Liver (tissue), 9 donors: ENCODE measurements around the gene IGF2R. TPM values are rescaled to one million over a fixed set of nuclear protein-coding genes. Genes with fewer than 3 reads are reported as not detected.
A peak's percentile ranks its signal among the peaks of the same experiment; 100 is the strongest.
"Not testable (repeated sequence)": the region's sequence is repeated elsewhere in the genome, so short reads cannot be mapped to it uniquely, and the experiment has no call there.

Source experiments
- DNase-seq: peaks from one replicate; pipeline ENCODE4 v3.0.0-alpha.2; 2017; ENCODE audit warnings: low spot score
- H3K27ac ChIP-seq, 2 donors: one replicate each; pipeline ENCODE4 v1.7.0; 2013; ENCODE audit warnings: inconsistent platforms in 2 of 2, low read length in 2 of 2, control low read depth in 1 of 2, low read depth in 1 of 2, mild to moderate bottlenecking in 1 of 2
- H3K27me3 ChIP-seq, 4 donors: one replicate each; pipeline versions ENCODE4 v1.6.1 to v1.7.0; 2013; ENCODE audit warnings: low read length in 3 of 4, inconsistent platforms in 1 of 4, mild to moderate bottlenecking in 1 of 4, moderate library complexity in 1 of 4; ENCODE audit not compliant: control insufficient read depth in 4 of 4, insufficient read depth in 4 of 4
- H3K36me3 ChIP-seq, 4 donors: one replicate each; pipeline versions ENCODE4 v1.6.1 to v1.7.0; 2013; ENCODE audit warnings: low read length in 3 of 4, mild to moderate bottlenecking in 3 of 4, low read depth in 1 of 4, moderate library complexity in 1 of 4; ENCODE audit not compliant: control insufficient read depth in 4 of 4, insufficient read depth in 3 of 4
- H3K4me1 ChIP-seq, 4 donors: one replicate each; pipeline versions ENCODE4 v1.6.1 to v1.7.0; 2013; ENCODE audit warnings: low read length in 3 of 4, mild to moderate bottlenecking in 3 of 4, moderate library complexity in 1 of 4; ENCODE audit not compliant: control insufficient read depth in 4 of 4, insufficient read depth in 4 of 4
- H3K4me3 ChIP-seq, 3 donors: one replicate each; pipeline versions ENCODE4 v1.6.1 to v1.7.0; 2013; ENCODE audit warnings: low read length in 3 of 3, control low read depth in 1 of 3, low read depth in 1 of 3, mild to moderate bottlenecking in 1 of 3
- H3K9ac ChIP-seq, 2 donors: one replicate each; pipeline ENCODE4 v1.7.0; 2013; ENCODE audit warnings: low read length in 2 of 2, mild to moderate bottlenecking in 2 of 2, moderate library complexity in 2 of 2, control low read depth in 1 of 2, low read depth in 1 of 2
- H3K9me3 ChIP-seq, 4 donors: one replicate each; pipeline versions ENCODE4 v1.6.1 to v1.7.0; 2013; ENCODE audit warnings: low read length in 3 of 4; ENCODE audit not compliant: control insufficient read depth in 4 of 4
- HNF4G ChIP-seq: IDR thresholded peaks from 2 replicates; pipeline ENCODE4 v1.6.1; 2016; ENCODE audit warnings: antibody characterized with exemption
- JUND ChIP-seq, 2 donors: IDR thresholded peaks; 2 replicates each; pipeline ENCODE4 v1.6.1; 2016; ENCODE audit warnings: antibody characterized with exemption in 2 of 2
- NR2F2 ChIP-seq: IDR thresholded peaks from 2 replicates; pipeline ENCODE4 v1.6.1; 2016; ENCODE audit warnings: antibody characterized with exemption
- RAD21 ChIP-seq, 2 donors: IDR thresholded peaks; 2 replicates each; pipeline ENCODE4 v1.6.1; 2016; ENCODE audit warnings: antibody characterized with exemption in 2 of 2, mild to moderate bottlenecking in 2 of 2
- RXRA ChIP-seq, 2 donors: IDR thresholded peaks; 2 replicates each; pipeline ENCODE4 v1.6.1; 2017 to 2018; ENCODE audit warnings: antibody characterized with exemption in 2 of 2, mild to moderate bottlenecking in 1 of 2
- SP1 ChIP-seq: IDR thresholded peaks from 2 replicates; pipeline ENCODE4 v1.6.1; 2018; ENCODE audit warnings: antibody characterized with exemption, mild to moderate bottlenecking
- TAF1 ChIP-seq: conservative IDR thresholded peaks from 2 replicates; pipeline ENCODE4 v1.6.1; 2016; ENCODE audit warnings: antibody characterized with exemption, mild to moderate bottlenecking
- WGBS: extraction: QIAGEN DNeasy Blood & Tissue Kit; methylation state at CpG from one replicate; pipeline ENCODE4 v1.1.7; 2013; 5-methylcytosine and 5-hydroxymethylcytosine counted together
- polyA plus RNA-seq, 2 donors: library from polyadenylated mRNA; stranded (reverse) in 1 of 2; unstranded in 1 of 2; fragments of 200-250 nt in 1 of 2; fragments of >200 nt in 1 of 2; fragmentation: Nextera tagmentation in 1 of 2; extraction: Ambion mirVana in 1 of 2; gene quantifications; one replicate each; pipeline versions ENCODE4 v1.2.1 to v1.2.3, GENCODE V29; 2013 to 2015
- total RNA-seq, 2 donors: library from RNA; depleted of rRNA; stranded (reverse); fragments of >200 nt; gene quantifications; one replicate each; pipeline ENCODE4 v1.2.3, GENCODE V29; 2014
- TF ChIP-seq, protein P1 (sequence below): IDR thresholded peaks from 2 replicates; pipeline ENCODE4 v1.6.1; 2016; ENCODE audit warnings: antibody characterized with exemption
- TF ChIP-seq, protein P2 (sequence below): fragments of 150-350 bp; IDR thresholded peaks from 2 replicates; pipeline ENCODE4 v1.5.1; 2017; ENCODE audit warnings: improper control_type of control experiment, low read depth, low read length; ENCODE audit not compliant: missing input control
- TF ChIP-seq, protein P3 (sequence below): IDR thresholded peaks from 2 replicates; pipeline ENCODE4 v1.6.1; 2016; ENCODE audit warnings: antibody characterized with exemption
- TF ChIP-seq, protein P4 (sequence below): IDR thresholded peaks from 2 replicates; pipeline ENCODE4 v1.6.1; 2016; ENCODE audit warnings: antibody characterized with exemption
- TF ChIP-seq, protein P5 (sequence below): IDR thresholded peaks from 2 replicates; pipeline ENCODE4 v1.6.1; 2016; ENCODE audit warnings: antibody characterized with exemption, mild to moderate bottlenecking
- donor health status: healthy.
- donor health status: healthy.
- donor health status: healthy.
- donor health status: healthy.
- donor health status: healthy.

IGF2R gene
- total and polyA plus RNA-seq, 4 donors = 16.6 to 84.9 (median 45.7) TPM

DNA sequence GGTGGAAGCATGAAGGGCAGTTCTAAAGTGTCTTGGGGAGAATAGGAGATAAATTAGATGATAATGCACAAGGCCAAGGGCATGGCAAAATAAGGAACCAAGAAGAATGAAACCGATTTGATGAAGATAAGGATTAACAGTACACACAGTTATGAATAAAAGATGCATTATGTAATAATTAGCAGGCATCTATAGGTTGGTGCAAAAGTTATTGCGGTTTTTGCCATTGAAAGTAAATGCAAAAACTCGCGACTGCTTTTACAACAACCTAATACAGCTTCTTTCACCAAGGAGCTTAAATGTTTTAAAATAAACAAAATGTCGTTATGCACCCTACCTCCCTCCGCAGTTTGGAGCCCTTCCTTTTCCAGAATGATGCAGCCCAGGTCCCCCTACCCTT lies 49.1 kb upstream of the IGF2R start (continued):
- TF ChIP-seq, protein P1, sequence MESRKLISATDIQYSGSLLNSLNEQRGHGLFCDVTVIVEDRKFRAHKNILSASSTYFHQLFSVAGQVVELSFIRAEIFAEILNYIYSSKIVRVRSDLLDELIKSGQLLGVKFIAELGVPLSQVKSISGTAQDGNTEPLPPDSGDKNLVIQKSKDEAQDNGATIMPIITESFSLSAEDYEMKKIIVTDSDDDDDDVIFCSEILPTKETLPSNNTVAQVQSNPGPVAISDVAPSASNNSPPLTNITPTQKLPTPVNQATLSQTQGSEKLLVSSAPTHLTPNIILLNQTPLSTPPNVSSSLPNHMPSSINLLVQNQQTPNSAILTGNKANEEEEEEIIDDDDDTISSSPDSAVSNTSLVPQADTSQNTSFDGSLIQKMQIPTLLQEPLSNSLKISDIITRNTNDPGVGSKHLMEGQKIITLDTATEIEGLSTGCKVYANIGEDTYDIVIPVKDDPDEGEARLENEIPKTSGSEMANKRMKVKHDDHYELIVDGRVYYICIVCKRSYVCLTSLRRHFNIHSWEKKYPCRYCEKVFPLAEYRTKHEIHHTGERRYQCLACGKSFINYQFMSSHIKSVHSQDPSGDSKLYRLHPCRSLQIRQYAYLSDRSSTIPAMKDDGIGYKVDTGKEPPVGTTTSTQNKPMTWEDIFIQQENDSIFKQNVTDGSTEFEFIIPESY = no peak
- TF ChIP-seq HNF4G = no peak

DNA sequence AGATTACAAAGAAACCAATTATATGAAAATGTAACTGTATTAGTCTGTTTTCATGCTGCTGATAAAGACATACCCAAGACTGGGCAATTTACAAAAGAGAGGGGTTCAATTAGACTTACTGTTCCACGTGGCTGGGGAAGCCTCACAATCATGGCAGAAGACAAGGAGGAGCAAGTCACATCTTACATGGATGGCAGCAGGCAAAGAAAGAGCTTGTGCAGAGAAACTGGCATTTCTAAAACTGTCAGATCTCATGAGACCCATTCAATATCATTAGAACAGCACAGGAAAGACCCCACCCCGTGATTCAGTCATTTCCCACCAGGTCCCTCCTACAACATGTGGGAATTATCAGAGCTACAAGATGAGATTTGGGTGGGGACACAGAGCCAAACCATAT lies 44.7 kb upstream of the IGF2R start:
- not testable (repeated sequence) for H3K4me1 ChIP-seq, H3K27ac ChIP-seq, H3K4me3 ChIP-seq, H3K9ac ChIP-seq, H3K36me3 ChIP-seq, H3K27me3 ChIP-seq, H3K9me3 ChIP-seq, DNase-seq
- WGBS = 64% methylated on average over 2 of the region's 2 CpGs

DNA sequence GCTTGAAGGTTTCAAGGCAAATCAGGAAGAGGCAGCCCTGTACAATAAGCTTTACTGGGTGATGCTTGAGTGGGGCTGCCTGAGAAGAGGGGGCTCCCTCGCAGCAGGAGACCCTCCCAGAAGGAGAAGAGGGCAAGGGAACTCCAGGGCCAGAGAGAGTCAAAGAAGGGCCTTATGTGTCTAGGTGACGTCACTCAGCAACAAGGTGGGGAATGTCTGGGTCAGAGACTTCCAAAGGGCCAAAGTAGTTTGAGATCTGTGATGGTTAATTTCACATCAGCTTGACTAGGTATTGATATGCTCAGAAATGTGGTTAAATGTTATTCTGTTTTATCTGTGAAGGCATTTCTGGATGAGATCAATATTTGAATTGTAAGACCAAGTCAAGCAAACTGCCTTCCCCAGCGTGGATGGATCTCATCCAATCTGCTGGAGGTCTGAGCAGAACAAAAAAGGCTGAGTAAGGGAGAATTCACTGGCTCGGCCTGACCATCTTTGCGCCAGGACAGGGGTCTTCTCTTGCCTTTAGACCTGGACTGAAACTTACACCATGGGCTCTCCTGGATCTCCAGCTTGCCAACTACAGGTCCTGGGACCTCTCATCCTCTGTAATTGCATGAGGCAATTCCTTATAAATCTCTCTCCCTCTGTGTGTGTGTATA lies 42.2 kb upstream of the IGF2R start:
- no peak for TF ChIP-seq RXRA (IDR thresholded peaks at IDR 0.05)
- TF ChIP-seq, protein P2, sequence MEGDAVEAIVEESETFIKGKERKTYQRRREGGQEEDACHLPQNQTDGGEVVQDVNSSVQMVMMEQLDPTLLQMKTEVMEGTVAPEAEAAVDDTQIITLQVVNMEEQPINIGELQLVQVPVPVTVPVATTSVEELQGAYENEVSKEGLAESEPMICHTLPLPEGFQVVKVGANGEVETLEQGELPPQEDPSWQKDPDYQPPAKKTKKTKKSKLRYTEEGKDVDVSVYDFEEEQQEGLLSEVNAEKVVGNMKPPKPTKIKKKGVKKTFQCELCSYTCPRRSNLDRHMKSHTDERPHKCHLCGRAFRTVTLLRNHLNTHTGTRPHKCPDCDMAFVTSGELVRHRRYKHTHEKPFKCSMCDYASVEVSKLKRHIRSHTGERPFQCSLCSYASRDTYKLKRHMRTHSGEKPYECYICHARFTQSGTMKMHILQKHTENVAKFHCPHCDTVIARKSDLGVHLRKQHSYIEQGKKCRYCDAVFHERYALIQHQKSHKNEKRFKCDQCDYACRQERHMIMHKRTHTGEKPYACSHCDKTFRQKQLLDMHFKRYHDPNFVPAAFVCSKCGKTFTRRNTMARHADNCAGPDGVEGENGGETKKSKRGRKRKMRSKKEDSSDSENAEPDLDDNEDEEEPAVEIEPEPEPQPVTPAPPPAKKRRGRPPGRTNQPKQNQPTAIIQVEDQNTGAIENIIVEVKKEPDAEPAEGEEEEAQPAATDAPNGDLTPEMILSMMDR = no peak
- no peak for TF ChIP-seq NR2F2
- no peak for TF ChIP-seq RAD21 (IDR thresholded peaks at IDR 0.05)
- TF ChIP-seq, protein P3, sequence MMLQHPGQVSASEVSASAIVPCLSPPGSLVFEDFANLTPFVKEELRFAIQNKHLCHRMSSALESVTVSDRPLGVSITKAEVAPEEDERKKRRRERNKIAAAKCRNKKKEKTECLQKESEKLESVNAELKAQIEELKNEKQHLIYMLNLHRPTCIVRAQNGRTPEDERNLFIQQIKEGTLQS = no peak
- no peak for TF ChIP-seq JUND (IDR thresholded peaks at IDR 0.05)
- TF ChIP-seq, protein P4, sequence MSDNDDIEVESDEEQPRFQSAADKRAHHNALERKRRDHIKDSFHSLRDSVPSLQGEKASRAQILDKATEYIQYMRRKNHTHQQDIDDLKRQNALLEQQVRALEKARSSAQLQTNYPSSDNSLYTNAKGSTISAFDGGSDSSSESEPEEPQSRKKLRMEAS = no peak
- TF ChIP-seq SP1 = no peak
- no peak for DNase-seq
- Histone ChIP-seq H3K9me3 (no peaks in the 10 kb centered on the region), H3K27ac (no peak overlapping the region), H3K4me3 (no peak overlapping the region), H3K9ac (no peak overlapping the region), H3K27me3 (no peaks in the 10 kb centered on the region), H3K4me1 (peaks cover 0 to 3% (median 0%) of the 10 kb centered on the region in 4 donors), H3K36me3 (no peaks in the 10 kb centered on the region)
- WGBS = 61% methylated on average over 5 of the region's 5 CpGs

DNA sequence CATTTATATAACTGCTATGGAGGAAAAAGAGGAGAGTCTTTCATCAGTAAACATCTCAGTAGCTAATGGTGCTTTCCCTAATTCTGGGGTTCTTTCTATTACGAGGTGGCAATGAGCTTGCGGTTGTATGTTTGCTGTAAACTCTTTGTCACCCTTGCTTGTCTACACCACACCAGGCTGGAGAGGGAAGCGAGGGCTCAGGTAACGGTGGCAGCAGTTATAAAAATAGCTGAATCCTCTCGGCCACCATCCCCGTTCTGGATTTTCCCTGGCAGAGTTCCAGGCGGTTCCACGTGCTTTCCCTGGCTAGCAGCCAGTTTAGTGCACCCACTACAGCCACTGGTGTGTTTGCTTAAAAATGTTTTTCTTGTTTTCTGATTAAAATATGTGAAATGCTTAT lies 39.1 kb upstream of the IGF2R start:
- H3K4me3 ChIP-seq = no peak overlapping the region
- no peaks in the 10 kb centered on the region for H3K9me3 ChIP-seq
- WGBS = 17% methylated on average over 8 of the region's 8 CpGs
- H3K4me1 ChIP-seq = peaks cover 0 to 3% (median 0%) of the 10 kb centered on the region in 4 donors
- no peak overlapping the region for H3K9ac ChIP-seq
- no peak overlapping the region for H3K27ac ChIP-seq
- peak; percentile 39 for DNase-seq
- H3K36me3 ChIP-seq = no peaks in the 10 kb centered on the region
- no peaks in the 10 kb centered on the region for H3K27me3 ChIP-seq
- TF ChIP-seq, protein P1 = no peak
- TF ChIP-seq NR2F2 (no peak), TAF1 (no peak)
- TF ChIP-seq, protein P2 = no peak
- TF ChIP-seq, protein P5, sequence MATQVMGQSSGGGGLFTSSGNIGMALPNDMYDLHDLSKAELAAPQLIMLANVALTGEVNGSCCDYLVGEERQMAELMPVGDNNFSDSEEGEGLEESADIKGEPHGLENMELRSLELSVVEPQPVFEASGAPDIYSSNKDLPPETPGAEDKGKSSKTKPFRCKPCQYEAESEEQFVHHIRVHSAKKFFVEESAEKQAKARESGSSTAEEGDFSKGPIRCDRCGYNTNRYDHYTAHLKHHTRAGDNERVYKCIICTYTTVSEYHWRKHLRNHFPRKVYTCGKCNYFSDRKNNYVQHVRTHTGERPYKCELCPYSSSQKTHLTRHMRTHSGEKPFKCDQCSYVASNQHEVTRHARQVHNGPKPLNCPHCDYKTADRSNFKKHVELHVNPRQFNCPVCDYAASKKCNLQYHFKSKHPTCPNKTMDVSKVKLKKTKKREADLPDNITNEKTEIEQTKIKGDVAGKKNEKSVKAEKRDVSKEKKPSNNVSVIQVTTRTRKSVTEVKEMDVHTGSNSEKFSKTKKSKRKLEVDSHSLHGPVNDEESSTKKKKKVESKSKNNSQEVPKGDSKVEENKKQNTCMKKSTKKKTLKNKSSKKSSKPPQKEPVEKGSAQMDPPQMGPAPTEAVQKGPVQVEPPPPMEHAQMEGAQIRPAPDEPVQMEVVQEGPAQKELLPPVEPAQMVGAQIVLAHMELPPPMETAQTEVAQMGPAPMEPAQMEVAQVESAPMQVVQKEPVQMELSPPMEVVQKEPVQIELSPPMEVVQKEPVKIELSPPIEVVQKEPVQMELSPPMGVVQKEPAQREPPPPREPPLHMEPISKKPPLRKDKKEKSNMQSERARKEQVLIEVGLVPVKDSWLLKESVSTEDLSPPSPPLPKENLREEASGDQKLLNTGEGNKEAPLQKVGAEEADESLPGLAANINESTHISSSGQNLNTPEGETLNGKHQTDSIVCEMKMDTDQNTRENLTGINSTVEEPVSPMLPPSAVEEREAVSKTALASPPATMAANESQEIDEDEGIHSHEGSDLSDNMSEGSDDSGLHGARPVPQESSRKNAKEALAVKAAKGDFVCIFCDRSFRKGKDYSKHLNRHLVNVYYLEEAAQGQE = no peak
